ENCODE data around the gene ZNF280A. TPM values are rescaled to one million over a fixed set of nuclear protein-coding genes. Genes with fewer than 3 reads are reported as not detected.

ZNF280A gene
- polyA plus RNA-seq, 1 donor from 2014 or later, result not detected

DNA sequence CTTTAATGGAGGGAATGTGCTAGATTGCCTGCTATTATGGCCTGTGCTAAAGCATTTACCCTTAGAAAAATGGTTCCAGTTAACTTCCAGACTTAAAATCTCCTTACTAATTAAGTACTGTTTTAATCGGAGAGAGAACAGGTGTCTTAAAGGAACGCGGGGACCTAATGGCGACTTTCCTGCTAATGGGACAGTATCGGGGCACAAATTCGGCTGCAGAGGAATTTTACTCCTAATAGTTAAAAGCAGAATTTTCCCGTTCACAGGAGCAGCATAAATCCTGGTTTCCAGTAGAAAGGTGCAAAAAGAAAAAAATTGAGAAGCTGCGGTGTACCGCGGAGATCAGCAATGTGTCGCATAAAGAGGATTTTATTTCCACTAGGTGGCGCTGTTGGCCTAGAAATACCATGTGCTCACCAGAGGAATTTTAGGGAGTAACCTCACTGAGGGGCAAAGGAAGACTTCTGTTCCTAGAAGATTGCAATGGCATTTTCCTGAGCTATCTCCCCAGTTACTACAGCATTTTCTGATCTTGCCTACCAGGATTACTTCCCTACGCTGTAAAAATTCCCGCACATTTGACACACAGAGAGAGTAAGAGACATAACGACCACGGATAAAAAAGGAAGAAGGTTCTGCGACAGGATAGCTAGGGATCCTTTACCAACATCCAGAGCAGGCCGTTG lies 56.1 kb downstream of the ZNF280A start:
- H2AFZ ChIP-seq (ENCODE audit: low read depth, low read length), result no peak overlapping the region
- H3K9ac ChIP-seq (ENCODE audit: low read length), result no peak overlapping the region
- H3K4me3 ChIP-seq (ENCODE audit: low read length), result peak overlapping the region; percentile 47
- no peak overlapping the region for H3K4me2 ChIP-seq (ENCODE audit: low read length)
- no peaks in the 10 kb centered on the region for H3K79me2 ChIP-seq (replicated peaks; ENCODE audit: insufficient read depth, low read length)
- H3F3A ChIP-seq (ENCODE audit: insufficient read depth, low read length, poor library complexity, severe bottlenecking), result no peaks in the 10 kb centered on the region
- no peak for TF ChIP-seq TAF1 (IDR thresholded peaks at IDR 0.05; ENCODE audit: low read depth)
- TF ChIP-seq, protein P1, sequence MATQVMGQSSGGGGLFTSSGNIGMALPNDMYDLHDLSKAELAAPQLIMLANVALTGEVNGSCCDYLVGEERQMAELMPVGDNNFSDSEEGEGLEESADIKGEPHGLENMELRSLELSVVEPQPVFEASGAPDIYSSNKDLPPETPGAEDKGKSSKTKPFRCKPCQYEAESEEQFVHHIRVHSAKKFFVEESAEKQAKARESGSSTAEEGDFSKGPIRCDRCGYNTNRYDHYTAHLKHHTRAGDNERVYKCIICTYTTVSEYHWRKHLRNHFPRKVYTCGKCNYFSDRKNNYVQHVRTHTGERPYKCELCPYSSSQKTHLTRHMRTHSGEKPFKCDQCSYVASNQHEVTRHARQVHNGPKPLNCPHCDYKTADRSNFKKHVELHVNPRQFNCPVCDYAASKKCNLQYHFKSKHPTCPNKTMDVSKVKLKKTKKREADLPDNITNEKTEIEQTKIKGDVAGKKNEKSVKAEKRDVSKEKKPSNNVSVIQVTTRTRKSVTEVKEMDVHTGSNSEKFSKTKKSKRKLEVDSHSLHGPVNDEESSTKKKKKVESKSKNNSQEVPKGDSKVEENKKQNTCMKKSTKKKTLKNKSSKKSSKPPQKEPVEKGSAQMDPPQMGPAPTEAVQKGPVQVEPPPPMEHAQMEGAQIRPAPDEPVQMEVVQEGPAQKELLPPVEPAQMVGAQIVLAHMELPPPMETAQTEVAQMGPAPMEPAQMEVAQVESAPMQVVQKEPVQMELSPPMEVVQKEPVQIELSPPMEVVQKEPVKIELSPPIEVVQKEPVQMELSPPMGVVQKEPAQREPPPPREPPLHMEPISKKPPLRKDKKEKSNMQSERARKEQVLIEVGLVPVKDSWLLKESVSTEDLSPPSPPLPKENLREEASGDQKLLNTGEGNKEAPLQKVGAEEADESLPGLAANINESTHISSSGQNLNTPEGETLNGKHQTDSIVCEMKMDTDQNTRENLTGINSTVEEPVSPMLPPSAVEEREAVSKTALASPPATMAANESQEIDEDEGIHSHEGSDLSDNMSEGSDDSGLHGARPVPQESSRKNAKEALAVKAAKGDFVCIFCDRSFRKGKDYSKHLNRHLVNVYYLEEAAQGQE (IDR thresholded peaks at IDR 0.05; ENCODE audit: borderline replicate concordance), result no peak
- TF ChIP-seq, protein P2, sequence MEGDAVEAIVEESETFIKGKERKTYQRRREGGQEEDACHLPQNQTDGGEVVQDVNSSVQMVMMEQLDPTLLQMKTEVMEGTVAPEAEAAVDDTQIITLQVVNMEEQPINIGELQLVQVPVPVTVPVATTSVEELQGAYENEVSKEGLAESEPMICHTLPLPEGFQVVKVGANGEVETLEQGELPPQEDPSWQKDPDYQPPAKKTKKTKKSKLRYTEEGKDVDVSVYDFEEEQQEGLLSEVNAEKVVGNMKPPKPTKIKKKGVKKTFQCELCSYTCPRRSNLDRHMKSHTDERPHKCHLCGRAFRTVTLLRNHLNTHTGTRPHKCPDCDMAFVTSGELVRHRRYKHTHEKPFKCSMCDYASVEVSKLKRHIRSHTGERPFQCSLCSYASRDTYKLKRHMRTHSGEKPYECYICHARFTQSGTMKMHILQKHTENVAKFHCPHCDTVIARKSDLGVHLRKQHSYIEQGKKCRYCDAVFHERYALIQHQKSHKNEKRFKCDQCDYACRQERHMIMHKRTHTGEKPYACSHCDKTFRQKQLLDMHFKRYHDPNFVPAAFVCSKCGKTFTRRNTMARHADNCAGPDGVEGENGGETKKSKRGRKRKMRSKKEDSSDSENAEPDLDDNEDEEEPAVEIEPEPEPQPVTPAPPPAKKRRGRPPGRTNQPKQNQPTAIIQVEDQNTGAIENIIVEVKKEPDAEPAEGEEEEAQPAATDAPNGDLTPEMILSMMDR (IDR thresholded peaks at IDR 0.05; ENCODE audit: poor library complexity, severe bottlenecking), result peak; percentile 90
- no peak for TF ChIP-seq POLR2AphosphoS5 (IDR thresholded peaks at IDR 0.05)
- TF ChIP-seq SMC3 (conservative IDR thresholded peaks at IDR 0.05; ENCODE audit: poor library complexity), result peak; percentile 82
- no peak for TF ChIP-seq EP300 (conservative IDR thresholded peaks at IDR 0.05; ENCODE audit: poor library complexity, severe bottlenecking)
- no peak for TF ChIP-seq EZH2 (IDR thresholded peaks at IDR 0.05; ENCODE audit: borderline replicate concordance, insufficient read depth, low read length, poor library complexity, severe bottlenecking)
- peak; percentile 92 for TF ChIP-seq RAD21 (conservative IDR thresholded peaks at IDR 0.05)
- no peaks in the 10 kb centered on the region for H3K9me2 ChIP-seq (ENCODE audit: insufficient read depth, low read length)
- no peaks in the 10 kb centered on the region for H3K36me3 ChIP-seq (ENCODE audit: insufficient read depth, low read length)
- H3K27me3 ChIP-seq (ENCODE audit: insufficient read depth, low read depth, low read length), result no peaks in the 10 kb centered on the region
- no peak overlapping the region for H3K27ac ChIP-seq (ENCODE audit: low read length)
- H4K20me1 ChIP-seq (ENCODE audit: insufficient read depth), result no peaks in the 10 kb centered on the region
- H3K9me3 ChIP-seq (ENCODE audit: low read length), result no peaks in the 10 kb centered on the region

Other genes with a start within 250 kb of the ZNF280A start
- gene ZNF280B, start 11.5 kb downstream of the ZNF280A start, polyA plus RNA-seq, result 0.98 and 2.3 TPM in 2 replicates
- not detected in 2 replicates for gene PRAME, start 39.0 kb upstream of the ZNF280A start, polyA plus RNA-seq
- gene GGTLC2, start 124.3 kb upstream of the ZNF280A start, polyA plus RNA-seq, result not detected in 2 replicates